ENCODE measurements around the gene KPNB1.

- TF ChIP-seq GATA2 (IDR thresholded peaks at IDR 0.05; ENCODE audit: low read depth, low read length) (no peak), GATA3 (IDR thresholded peaks at IDR 0.05; ENCODE audit: low read depth, low read length) (no peak)
These were observed 83.4 kb downstream of the KPNB1 start, which contains the start of gene TBX21 for GRCh38 chr17:47733047-47733673.
